HepG2 (cell line): ENCODE data around the gene SLC25A22. TPM values are rescaled to one million over a fixed set of nuclear protein-coding genes. Genes with fewer than 3 reads are reported as not detected.
A peak's percentile ranks its signal among the peaks of the same experiment; 100 is the strongest.

ENCODE experiments used
- CHD2 ChIP-seq: IDR thresholded peaks from 2 replicates; pipeline ENCODE4 v1.6.1; 2011; ENCODE audit warnings: low read depth, low read length, improper control_type of control experiment
- EEA1 ChIP-seq: sonication (generic); formaldehyde crosslinking; IDR thresholded peaks from 2 replicates; pipeline ENCODE4 v1.5.1; 2020; ENCODE audit warnings: mild to moderate bottlenecking, missing genetic modification reagents, borderline replicate concordance
- ERF ChIP-seq: IDR thresholded peaks from 2 replicates; pipeline ENCODE4 v1.6.1; 2018; ENCODE audit warnings: missing biosample characterization, missing genetic modification reagents
- NFATC3 ChIP-seq: sonication (generic); formaldehyde crosslinking; IDR thresholded peaks from 2 replicates; pipeline ENCODE4 v1.5.1; 2020; ENCODE audit warnings: mild to moderate bottlenecking, missing genetic modification reagents
- SAFB2 ChIP-seq: sonication (generic); formaldehyde crosslinking; IDR thresholded peaks from 2 replicates; pipeline ENCODE4 v1.5.1; 2020; ENCODE audit warnings: missing genetic modification reagents, low read depth, mild to moderate bottlenecking, borderline replicate concordance
- SMYD3 ChIP-seq: sonication (generic); formaldehyde crosslinking; IDR thresholded peaks from 2 replicates; pipeline ENCODE4 v1.8.1; 2023; ENCODE audit warnings: mild to moderate bottlenecking, missing genetic modification reagents
- SRSF4 ChIP-seq: fragments of 200-400 bp; formaldehyde crosslinking; IDR thresholded peaks from one replicate; pipeline ENCODE4 v1.6.1; 2018; ENCODE audit warnings: mild to moderate bottlenecking, low read depth, low read length, moderate library complexity; ENCODE audit not compliant: poor library complexity, severe bottlenecking
- ZBTB21 ChIP-seq: sonication (generic); formaldehyde crosslinking; IDR thresholded peaks from 2 replicates; pipeline ENCODE4 v1.4.0; 2020; ENCODE audit warnings: missing genetic modification reagents
- polyA plus RNA-seq, 8 experiments: library from polyadenylated mRNA; depleted of rRNA in 3 of 8; stranded (reverse) in 7 of 8; unstranded in 1 of 8; fragments of >200 nt; fragmentation: Illumina TruSeq in 4 of 8; extraction: Trizol in 4 of 8; gene quantifications; 2 replicates each; pipeline versions ENCODE4 v1.2.1 to v1.2.3, GENCODE V29; 2011 to 2016; ENCODE audit warnings: low read depth in 4 of 8, missing spikeins in 1 of 8, mixed read lengths in 1 of 8; ENCODE audit not compliant: insufficient read depth in 1 of 8
- total RNA-seq, 5 experiments: library from RNA; depleted of rRNA; stranded (reverse); fragments of >200 nt; fragmentation: Illumina TruSeq; extraction: Trizol; gene quantifications; 2 replicates each; pipeline ENCODE4 v1.2.3, GENCODE V29; 2016; ENCODE audit warnings: low read depth in 1 of 5
- TF ChIP-seq, protein P1 (sequence below): sonication (generic); formaldehyde crosslinking; IDR thresholded peaks from 2 replicates; pipeline ENCODE4 v1.5.1; 2020; ENCODE audit warnings: mild to moderate bottlenecking, missing genetic modification reagents, moderate library complexity
- TF ChIP-seq, protein P2 (sequence below): sonication (generic); formaldehyde crosslinking; IDR thresholded peaks from 2 replicates; pipeline ENCODE4 v1.8.0; 2022; ENCODE audit warnings: mild to moderate bottlenecking, missing genetic modification reagents, moderate library complexity
- TF ChIP-seq, protein P3 (sequence below): sonication (generic); formaldehyde crosslinking; IDR thresholded peaks from 2 replicates; pipeline ENCODE4 v1.4.0; 2020; ENCODE audit warnings: mild to moderate bottlenecking, missing genetic modification reagents
- TF ChIP-seq, protein P4 (sequence below): sonication (generic); formaldehyde crosslinking; IDR thresholded peaks from 2 replicates; pipeline ENCODE4 v1.4.0; 2020; ENCODE audit warnings: missing genetic modification reagents, borderline replicate concordance
- TF ChIP-seq, protein P5 (sequence below): sonication (generic); formaldehyde crosslinking; IDR thresholded peaks from 2 replicates; pipeline ENCODE4 v1.4.0; 2020; ENCODE audit warnings: mild to moderate bottlenecking, missing genetic modification reagents

Gene SLC25A22
- total and polyA plus RNA-seq, 2 of the 13 experiments (the other 11 are each of a cell fraction or from before 2014, with no cell fraction given): 12.4 to 19.2 TPM

DNA sequence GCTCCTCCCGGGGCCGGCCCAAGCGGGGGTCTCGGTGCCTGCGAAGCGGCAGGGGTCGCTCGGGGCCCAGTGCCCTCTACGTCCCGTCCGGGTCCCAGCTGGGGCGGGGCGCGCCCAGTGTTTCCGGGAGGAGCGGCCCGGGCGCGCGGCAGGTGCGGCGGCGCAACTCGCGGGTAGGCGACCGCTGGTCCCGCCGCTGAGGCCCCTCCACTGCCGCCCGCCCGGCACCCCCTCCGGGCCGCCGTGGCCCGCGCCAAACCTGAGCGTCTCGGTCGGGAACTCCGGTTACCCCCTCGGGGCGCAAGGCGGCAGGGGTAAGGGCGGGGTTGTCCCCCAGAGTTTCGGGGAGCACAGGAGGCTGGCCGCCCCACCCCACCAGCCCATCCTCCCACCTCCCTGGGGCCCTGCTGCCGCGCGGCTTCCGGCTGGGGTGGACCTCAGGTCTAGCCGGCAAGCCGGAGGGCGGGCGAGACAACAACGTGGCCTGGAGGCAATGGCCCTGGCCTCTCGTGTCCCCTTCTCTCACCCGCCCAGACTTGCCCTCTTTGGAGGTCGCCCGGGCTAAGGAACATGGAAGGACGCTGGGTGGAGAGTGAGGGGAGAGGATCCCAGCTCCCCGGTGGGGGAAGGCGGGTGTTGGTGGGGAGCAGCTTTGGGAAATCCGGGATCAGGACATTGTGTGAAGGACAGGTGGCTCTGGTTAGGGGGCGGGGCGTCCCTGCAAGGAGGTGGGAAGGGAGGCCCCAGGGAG is 29.2 kb upstream of the SLC25A22 start (continued):
- no peak for TF ChIP-seq CHD2
- TF ChIP-seq, protein P1, sequence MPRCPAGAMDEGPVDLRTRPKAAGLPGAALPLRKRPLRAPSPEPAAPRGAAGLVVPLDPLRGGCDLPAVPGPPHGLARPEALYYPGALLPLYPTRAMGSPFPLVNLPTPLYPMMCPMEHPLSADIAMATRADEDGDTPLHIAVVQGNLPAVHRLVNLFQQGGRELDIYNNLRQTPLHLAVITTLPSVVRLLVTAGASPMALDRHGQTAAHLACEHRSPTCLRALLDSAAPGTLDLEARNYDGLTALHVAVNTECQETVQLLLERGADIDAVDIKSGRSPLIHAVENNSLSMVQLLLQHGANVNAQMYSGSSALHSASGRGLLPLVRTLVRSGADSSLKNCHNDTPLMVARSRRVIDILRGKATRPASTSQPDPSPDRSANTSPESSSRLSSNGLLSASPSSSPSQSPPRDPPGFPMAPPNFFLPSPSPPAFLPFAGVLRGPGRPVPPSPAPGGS (CRISPR knock-in tag): 0 out of 2 replicates have a peak, but pooled peaks have one; percentile 42
- TF ChIP-seq EEA1 (CRISPR knock-in tag): 0 out of 2 replicates have a peak, but pooled peaks have one; percentile 34
- TF ChIP-seq, protein P2, sequence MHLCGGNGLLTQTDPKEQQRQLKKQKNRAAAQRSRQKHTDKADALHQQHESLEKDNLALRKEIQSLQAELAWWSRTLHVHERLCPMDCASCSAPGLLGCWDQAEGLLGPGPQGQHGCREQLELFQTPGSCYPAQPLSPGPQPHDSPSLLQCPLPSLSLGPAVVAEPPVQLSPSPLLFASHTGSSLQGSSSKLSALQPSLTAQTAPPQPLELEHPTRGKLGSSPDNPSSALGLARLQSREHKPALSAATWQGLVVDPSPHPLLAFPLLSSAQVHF (CRISPR knock-in tag): no peak
- no peak for TF ChIP-seq NFATC3
- TF ChIP-seq, protein P3, sequence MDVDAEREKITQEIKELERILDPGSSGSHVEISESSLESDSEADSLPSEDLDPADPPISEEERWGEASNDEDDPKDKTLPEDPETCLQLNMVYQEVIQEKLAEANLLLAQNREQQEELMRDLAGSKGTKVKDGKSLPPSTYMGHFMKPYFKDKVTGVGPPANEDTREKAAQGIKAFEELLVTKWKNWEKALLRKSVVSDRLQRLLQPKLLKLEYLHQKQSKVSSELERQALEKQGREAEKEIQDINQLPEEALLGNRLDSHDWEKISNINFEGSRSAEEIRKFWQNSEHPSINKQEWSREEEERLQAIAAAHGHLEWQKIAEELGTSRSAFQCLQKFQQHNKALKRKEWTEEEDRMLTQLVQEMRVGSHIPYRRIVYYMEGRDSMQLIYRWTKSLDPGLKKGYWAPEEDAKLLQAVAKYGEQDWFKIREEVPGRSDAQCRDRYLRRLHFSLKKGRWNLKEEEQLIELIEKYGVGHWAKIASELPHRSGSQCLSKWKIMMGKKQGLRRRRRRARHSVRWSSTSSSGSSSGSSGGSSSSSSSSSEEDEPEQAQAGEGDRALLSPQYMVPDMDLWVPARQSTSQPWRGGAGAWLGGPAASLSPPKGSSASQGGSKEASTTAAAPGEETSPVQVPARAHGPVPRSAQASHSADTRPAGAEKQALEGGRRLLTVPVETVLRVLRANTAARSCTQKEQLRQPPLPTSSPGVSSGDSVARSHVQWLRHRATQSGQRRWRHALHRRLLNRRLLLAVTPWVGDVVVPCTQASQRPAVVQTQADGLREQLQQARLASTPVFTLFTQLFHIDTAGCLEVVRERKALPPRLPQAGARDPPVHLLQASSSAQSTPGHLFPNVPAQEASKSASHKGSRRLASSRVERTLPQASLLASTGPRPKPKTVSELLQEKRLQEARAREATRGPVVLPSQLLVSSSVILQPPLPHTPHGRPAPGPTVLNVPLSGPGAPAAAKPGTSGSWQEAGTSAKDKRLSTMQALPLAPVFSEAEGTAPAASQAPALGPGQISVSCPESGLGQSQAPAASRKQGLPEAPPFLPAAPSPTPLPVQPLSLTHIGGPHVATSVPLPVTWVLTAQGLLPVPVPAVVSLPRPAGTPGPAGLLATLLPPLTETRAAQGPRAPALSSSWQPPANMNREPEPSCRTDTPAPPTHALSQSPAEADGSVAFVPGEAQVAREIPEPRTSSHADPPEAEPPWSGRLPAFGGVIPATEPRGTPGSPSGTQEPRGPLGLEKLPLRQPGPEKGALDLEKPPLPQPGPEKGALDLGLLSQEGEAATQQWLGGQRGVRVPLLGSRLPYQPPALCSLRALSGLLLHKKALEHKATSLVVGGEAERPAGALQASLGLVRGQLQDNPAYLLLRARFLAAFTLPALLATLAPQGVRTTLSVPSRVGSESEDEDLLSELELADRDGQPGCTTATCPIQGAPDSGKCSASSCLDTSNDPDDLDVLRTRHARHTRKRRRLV (CRISPR knock-in tag): 0 out of 2 replicates have a peak, but pooled peaks have one; percentile 18
- no peak for TF ChIP-seq ZBTB21 (CRISPR knock-in tag)
- TF ChIP-seq, protein P4, sequence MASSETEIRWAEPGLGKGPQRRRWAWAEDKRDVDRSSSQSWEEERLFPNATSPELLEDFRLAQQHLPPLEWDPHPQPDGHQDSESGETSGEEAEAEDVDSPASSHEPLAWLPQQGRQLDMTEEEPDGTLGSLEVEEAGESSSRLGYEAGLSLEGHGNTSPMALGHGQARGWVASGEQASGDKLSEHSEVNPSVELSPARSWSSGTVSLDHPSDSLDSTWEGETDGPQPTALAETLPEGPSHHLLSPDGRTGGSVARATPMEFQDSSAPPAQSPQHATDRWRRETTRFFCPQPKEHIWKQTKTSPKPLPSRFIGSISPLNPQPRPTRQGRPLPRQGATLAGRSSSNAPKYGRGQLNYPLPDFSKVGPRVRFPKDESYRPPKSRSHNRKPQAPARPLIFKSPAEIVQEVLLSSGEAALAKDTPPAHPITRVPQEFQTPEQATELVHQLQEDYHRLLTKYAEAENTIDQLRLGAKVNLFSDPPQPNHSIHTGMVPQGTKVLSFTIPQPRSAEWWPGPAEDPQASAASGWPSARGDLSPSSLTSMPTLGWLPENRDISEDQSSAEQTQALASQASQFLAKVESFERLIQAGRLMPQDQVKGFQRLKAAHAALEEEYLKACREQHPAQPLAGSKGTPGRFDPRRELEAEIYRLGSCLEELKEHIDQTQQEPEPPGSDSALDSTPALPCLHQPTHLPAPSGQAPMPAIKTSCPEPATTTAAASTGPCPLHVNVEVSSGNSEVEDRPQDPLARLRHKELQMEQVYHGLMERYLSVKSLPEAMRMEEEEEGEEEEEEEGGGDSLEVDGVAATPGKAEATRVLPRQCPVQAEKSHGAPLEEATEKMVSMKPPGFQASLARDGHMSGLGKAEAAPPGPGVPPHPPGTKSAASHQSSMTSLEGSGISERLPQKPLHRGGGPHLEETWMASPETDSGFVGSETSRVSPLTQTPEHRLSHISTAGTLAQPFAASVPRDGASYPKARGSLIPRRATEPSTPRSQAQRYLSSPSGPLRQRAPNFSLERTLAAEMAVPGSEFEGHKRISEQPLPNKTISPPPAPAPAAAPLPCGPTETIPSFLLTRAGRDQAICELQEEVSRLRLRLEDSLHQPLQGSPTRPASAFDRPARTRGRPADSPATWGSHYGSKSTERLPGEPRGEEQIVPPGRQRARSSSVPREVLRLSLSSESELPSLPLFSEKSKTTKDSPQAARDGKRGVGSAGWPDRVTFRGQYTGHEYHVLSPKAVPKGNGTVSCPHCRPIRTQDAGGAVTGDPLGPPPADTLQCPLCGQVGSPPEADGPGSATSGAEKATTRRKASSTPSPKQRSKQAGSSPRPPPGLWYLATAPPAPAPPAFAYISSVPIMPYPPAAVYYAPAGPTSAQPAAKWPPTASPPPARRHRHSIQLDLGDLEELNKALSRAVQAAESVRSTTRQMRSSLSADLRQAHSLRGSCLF (CRISPR knock-in tag): no peak
- TF ChIP-seq SMYD3 (CRISPR knock-in tag): no peak
- TF ChIP-seq SAFB2 (CRISPR knock-in tag): peak; percentile 78; the same call in 1 of the 2 replicates
- no peak for TF ChIP-seq SRSF4
- peak; percentile 23 for TF ChIP-seq ERF (CRISPR knock-in tag)
- TF ChIP-seq, protein P5, sequence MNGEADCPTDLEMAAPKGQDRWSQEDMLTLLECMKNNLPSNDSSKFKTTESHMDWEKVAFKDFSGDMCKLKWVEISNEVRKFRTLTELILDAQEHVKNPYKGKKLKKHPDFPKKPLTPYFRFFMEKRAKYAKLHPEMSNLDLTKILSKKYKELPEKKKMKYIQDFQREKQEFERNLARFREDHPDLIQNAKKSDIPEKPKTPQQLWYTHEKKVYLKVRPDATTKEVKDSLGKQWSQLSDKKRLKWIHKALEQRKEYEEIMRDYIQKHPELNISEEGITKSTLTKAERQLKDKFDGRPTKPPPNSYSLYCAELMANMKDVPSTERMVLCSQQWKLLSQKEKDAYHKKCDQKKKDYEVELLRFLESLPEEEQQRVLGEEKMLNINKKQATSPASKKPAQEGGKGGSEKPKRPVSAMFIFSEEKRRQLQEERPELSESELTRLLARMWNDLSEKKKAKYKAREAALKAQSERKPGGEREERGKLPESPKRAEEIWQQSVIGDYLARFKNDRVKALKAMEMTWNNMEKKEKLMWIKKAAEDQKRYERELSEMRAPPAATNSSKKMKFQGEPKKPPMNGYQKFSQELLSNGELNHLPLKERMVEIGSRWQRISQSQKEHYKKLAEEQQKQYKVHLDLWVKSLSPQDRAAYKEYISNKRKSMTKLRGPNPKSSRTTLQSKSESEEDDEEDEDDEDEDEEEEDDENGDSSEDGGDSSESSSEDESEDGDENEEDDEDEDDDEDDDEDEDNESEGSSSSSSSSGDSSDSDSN (CRISPR knock-in tag): peak; percentile 92
